Measurements from ENCODE around the gene RAPGEF4. TPM values are rescaled to one million over a fixed set of nuclear protein-coding genes. Genes with fewer than 3 reads are reported as not detected.

RAPGEF4 gene
- total RNA-seq, 1 experiment from 2014 or later = 0.62 TPM

DNA sequence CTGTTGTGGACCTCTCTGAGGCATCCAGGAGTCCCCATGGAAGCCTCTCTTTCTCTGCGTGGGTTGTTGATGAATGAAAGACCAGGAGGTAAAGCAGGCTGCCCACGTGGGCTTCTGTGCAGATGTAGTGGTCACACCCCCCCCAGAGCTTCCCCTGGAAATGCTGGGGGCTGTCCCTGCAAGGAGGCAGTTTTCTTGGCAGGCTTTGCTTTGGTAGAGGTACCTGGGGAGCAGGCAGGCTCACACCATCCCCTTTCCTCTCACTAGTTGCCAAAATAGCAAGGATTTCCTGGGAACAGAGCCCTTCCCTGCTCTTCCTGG lies 242.4 kb downstream of the RAPGEF4 start:
- no peak for DNase-seq (ENCODE audit: low read depth, low spot score)

DNA sequence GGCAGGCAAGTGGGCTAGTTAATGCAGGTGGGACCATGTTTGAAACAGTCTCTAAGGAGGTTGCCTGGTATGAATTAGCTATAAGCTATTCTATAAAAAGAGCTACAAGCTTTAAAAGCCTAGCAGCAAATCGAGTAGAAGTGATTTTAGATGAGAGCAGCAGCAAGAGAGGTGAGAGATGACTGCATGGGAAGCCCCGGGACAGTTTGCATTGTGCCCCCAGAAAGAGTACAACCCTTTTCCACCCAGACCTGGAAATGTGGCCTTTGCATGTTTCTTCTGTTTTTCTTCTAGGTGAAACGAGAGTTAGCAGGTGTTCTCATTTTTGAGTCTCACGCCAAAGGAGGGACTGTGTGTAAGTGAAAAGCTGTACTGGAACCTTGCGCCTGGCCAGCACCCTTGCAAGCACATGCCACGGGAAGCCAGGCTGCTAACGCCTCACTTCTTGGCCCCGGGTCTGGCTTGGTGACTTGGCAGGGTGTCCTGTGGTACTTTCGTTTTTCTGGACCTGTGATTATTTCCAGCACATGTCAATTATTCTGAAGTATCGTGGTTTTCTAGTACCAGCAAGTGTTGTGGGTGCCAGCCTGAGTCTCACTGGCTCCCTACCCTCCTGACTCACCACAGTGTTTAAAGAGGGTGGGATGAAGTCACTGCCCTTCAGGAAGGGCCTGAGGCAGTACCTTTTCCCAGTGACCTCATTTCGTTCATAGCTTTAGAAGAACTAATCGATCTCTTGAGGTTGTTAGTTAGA lies 249.7 kb downstream of the RAPGEF4 start:
- no peaks in the 10 kb centered on the region for H3K9me3 ChIP-seq (ENCODE audit: control insufficient read depth, insufficient read depth, low read depth, low read length)
- H3K4me3 ChIP-seq (ENCODE audit: low read depth in 2 of 2, low read length in 2 of 2) = peak overlapping the region in 1 of 2 experiments; percentile 40; a peak in 2 of 4 replicates
- BruUV-seq (replicated peaks) = no TSS peak
- H3K27me3 ChIP-seq (ENCODE audit: control insufficient read depth, insufficient read depth, low read length) = no peaks in the 10 kb centered on the region
- no peak for TF ChIP-seq SIN3A (IDR thresholded peaks at IDR 0.05; ENCODE audit: borderline replicate concordance, insufficient read depth, low read depth, low read length)
- H3K27ac ChIP-seq (ENCODE audit: low read length) = peak overlapping the region; percentile 76
- peak; percentile 97 for ATAC-seq
- CTCF ChIA-PET = interaction anchor here (1.2 kb wide), 1 partner anchor 37 kb away, joined by 3 read pairs; no protein-coding TSS in a partner anchor
- in situ Hi-C loops (cut with HindIII; ENCODE audit: low pct_unique_long_range_greater_than_20kb, low sequenced_read_pairs) = no loop called here
- peaks cover 15% of the 10 kb centered on the region for H3K4me1 ChIP-seq (ENCODE audit: control insufficient read depth, insufficient read depth, low read length)
- POLR2A ChIA-PET = no interaction called here
- no peak for DNase-seq (ENCODE audit: low read depth, low spot score)
- no peaks in the 10 kb centered on the region for H3K36me3 ChIP-seq (ENCODE audit: control insufficient read depth, insufficient read depth, low read length)
- intact Hi-C loops (cut with micrococcal nuclease; ENCODE audit: unreplicated experiment) = no loop called here

More for the DNA sequence above, 242.4 kb downstream of the RAPGEF4 start:
- in situ Hi-C loops (cut with HindIII; ENCODE audit: low pct_unique_long_range_greater_than_20kb, low sequenced_read_pairs) (no loop called here), intact Hi-C loops (cut with micrococcal nuclease; ENCODE audit: unreplicated experiment) (loop anchor here (5.0 kb wide), 1 partner anchor 234 kb away; no protein-coding TSS in a partner anchor)
- peak overlapping the region; percentile 87 for H3K27ac ChIP-seq (ENCODE audit: low read length)
- ATAC-seq = peak; percentile 46
- H3K4me1 ChIP-seq (ENCODE audit: control insufficient read depth, insufficient read depth, low read length) = peaks cover 13% of the 10 kb centered on the region
- ChIA-PET CTCF (no interaction called here), POLR2A (no interaction called here)
- H3K27me3 ChIP-seq (ENCODE audit: control insufficient read depth, insufficient read depth, low read length) = no peaks in the 10 kb centered on the region
- BruUV-seq (replicated peaks) = no TSS peak
- TF ChIP-seq, protein P1, sequence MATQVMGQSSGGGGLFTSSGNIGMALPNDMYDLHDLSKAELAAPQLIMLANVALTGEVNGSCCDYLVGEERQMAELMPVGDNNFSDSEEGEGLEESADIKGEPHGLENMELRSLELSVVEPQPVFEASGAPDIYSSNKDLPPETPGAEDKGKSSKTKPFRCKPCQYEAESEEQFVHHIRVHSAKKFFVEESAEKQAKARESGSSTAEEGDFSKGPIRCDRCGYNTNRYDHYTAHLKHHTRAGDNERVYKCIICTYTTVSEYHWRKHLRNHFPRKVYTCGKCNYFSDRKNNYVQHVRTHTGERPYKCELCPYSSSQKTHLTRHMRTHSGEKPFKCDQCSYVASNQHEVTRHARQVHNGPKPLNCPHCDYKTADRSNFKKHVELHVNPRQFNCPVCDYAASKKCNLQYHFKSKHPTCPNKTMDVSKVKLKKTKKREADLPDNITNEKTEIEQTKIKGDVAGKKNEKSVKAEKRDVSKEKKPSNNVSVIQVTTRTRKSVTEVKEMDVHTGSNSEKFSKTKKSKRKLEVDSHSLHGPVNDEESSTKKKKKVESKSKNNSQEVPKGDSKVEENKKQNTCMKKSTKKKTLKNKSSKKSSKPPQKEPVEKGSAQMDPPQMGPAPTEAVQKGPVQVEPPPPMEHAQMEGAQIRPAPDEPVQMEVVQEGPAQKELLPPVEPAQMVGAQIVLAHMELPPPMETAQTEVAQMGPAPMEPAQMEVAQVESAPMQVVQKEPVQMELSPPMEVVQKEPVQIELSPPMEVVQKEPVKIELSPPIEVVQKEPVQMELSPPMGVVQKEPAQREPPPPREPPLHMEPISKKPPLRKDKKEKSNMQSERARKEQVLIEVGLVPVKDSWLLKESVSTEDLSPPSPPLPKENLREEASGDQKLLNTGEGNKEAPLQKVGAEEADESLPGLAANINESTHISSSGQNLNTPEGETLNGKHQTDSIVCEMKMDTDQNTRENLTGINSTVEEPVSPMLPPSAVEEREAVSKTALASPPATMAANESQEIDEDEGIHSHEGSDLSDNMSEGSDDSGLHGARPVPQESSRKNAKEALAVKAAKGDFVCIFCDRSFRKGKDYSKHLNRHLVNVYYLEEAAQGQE (IDR thresholded peaks at IDR 0.05; ENCODE audit: insufficient read depth in 1 of 2, low read depth in 2 of 2, low read length in 1 of 2) = no peak
- TF ChIP-seq, protein P2, sequence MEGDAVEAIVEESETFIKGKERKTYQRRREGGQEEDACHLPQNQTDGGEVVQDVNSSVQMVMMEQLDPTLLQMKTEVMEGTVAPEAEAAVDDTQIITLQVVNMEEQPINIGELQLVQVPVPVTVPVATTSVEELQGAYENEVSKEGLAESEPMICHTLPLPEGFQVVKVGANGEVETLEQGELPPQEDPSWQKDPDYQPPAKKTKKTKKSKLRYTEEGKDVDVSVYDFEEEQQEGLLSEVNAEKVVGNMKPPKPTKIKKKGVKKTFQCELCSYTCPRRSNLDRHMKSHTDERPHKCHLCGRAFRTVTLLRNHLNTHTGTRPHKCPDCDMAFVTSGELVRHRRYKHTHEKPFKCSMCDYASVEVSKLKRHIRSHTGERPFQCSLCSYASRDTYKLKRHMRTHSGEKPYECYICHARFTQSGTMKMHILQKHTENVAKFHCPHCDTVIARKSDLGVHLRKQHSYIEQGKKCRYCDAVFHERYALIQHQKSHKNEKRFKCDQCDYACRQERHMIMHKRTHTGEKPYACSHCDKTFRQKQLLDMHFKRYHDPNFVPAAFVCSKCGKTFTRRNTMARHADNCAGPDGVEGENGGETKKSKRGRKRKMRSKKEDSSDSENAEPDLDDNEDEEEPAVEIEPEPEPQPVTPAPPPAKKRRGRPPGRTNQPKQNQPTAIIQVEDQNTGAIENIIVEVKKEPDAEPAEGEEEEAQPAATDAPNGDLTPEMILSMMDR (IDR thresholded peaks at IDR 0.05) = no peak
- TF ChIP-seq SIN3A (IDR thresholded peaks at IDR 0.05; ENCODE audit: borderline replicate concordance, insufficient read depth, low read depth, low read length) (no peak), POLR2AphosphoS5 (IDR thresholded peaks at IDR 0.05; ENCODE audit: low read depth, low read length) (no peak), TCF7L2 (IDR thresholded peaks at IDR 0.05; ENCODE audit: low read depth, low read length) (no peak)
- no peaks in the 10 kb centered on the region for H3K9me3 ChIP-seq (ENCODE audit: control insufficient read depth, insufficient read depth, low read depth, low read length)
- H3K4me3 ChIP-seq (ENCODE audit: low read depth in 2 of 2, low read length in 2 of 2) = no peak overlapping the region
- no peaks in the 10 kb centered on the region for H3K36me3 ChIP-seq (ENCODE audit: control insufficient read depth, insufficient read depth, low read length)

DNA sequence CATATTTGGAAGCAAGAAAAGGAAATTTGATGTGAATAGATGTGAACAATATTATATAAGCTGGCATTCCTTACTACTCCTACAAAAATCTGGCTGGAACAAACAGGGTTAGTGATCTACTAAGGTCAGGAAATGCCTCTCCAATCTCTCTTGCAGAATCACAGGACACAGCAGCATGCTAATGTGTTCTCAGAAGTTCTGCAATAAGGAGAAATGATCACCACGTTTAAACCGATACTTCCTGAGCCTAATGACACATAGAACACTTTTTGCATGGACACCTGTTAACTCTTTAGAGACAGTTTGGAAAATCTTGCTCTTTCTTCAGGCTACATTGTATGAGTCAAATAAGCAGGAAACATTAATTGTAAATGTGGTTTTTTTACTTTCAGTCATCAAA lies 250.4 kb downstream of the RAPGEF4 start:
- intact Hi-C loops (cut with micrococcal nuclease; ENCODE audit: unreplicated experiment) = no loop called here
- TF ChIP-seq, protein P1 (IDR thresholded peaks at IDR 0.05; ENCODE audit: insufficient read depth in 1 of 2, low read depth in 2 of 2, low read length in 1 of 2) = no peak
- TF ChIP-seq SIN3A (IDR thresholded peaks at IDR 0.05; ENCODE audit: borderline replicate concordance, insufficient read depth, low read depth, low read length) (no peak), POLR2AphosphoS5 (IDR thresholded peaks at IDR 0.05; ENCODE audit: low read depth, low read length) (no peak), TCF7L2 (IDR thresholded peaks at IDR 0.05; ENCODE audit: low read depth, low read length) (no peak)
- TF ChIP-seq, protein P2 (IDR thresholded peaks at IDR 0.05) = no peak
- POLR2A ChIA-PET = no interaction called here
- H3K27me3 ChIP-seq (ENCODE audit: control insufficient read depth, insufficient read depth, low read length) = no peaks in the 10 kb centered on the region
- no TSS peak for BruUV-seq (replicated peaks)
- no peak for DNase-seq (ENCODE audit: low read depth, low spot score)
- no peaks in the 10 kb centered on the region for H3K9me3 ChIP-seq (ENCODE audit: control insufficient read depth, insufficient read depth, low read depth, low read length)
- in situ Hi-C loops (cut with HindIII; ENCODE audit: low pct_unique_long_range_greater_than_20kb, low sequenced_read_pairs) = no loop called here
- ATAC-seq = peak; percentile 37
- no peak overlapping the region; a peak in 1 of 4 replicates for H3K4me3 ChIP-seq (ENCODE audit: low read depth in 2 of 2, low read length in 2 of 2)
- no peaks in the 10 kb centered on the region for H3K36me3 ChIP-seq (ENCODE audit: control insufficient read depth, insufficient read depth, low read length)
- peaks cover 15% of the 10 kb centered on the region for H3K4me1 ChIP-seq (ENCODE audit: control insufficient read depth, insufficient read depth, low read length)
- CTCF ChIA-PET = interaction anchor here (1.2 kb wide), 1 partner anchor 36 kb away, joined by 3 read pairs; no protein-coding TSS in a partner anchor
- peak overlapping the region; percentile 76 for H3K27ac ChIP-seq (ENCODE audit: low read length)

Data from Panc1 (cell line).